GM20000 (cell line): ENCODE data around the gene DRD4.

Experiments
- DNase-seq: peaks from one replicate; pipeline ENCODE4 v3.0.0; 2012; ENCODE audit warnings: low spot score
- TF ChIP-seq, protein P1 (sequence below): IDR thresholded peaks from 2 replicates; pipeline ENCODE4 v1.5.1; 2012; ENCODE audit warnings: mild to moderate bottlenecking, control low read depth; ENCODE audit errors: extremely low read depth, missing control alignments

The DRD4 gene

GRCh38 chr11:673866-674265 is 36.8 kb downstream of the DRD4 start:
- TF ChIP-seq, protein P1, sequence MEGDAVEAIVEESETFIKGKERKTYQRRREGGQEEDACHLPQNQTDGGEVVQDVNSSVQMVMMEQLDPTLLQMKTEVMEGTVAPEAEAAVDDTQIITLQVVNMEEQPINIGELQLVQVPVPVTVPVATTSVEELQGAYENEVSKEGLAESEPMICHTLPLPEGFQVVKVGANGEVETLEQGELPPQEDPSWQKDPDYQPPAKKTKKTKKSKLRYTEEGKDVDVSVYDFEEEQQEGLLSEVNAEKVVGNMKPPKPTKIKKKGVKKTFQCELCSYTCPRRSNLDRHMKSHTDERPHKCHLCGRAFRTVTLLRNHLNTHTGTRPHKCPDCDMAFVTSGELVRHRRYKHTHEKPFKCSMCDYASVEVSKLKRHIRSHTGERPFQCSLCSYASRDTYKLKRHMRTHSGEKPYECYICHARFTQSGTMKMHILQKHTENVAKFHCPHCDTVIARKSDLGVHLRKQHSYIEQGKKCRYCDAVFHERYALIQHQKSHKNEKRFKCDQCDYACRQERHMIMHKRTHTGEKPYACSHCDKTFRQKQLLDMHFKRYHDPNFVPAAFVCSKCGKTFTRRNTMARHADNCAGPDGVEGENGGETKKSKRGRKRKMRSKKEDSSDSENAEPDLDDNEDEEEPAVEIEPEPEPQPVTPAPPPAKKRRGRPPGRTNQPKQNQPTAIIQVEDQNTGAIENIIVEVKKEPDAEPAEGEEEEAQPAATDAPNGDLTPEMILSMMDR = no peak
- no peak for DNase-seq

- TF ChIP-seq, protein P1 = no peak
- no peak for DNase-seq
Observed at GRCh38 chr11:674406-674805, 37.3 kb downstream of the DRD4 start.

GRCh38 chr11:678297-678696 is 41.2 kb downstream of the DRD4 start:
- no peak for DNase-seq
- TF ChIP-seq, protein P1 = no peak

GRCh38 chr11:679271-680207 is 42.5 kb downstream of the DRD4 start:
- TF ChIP-seq, protein P1 = no peak
- DNase-seq = no peak

DNA sequence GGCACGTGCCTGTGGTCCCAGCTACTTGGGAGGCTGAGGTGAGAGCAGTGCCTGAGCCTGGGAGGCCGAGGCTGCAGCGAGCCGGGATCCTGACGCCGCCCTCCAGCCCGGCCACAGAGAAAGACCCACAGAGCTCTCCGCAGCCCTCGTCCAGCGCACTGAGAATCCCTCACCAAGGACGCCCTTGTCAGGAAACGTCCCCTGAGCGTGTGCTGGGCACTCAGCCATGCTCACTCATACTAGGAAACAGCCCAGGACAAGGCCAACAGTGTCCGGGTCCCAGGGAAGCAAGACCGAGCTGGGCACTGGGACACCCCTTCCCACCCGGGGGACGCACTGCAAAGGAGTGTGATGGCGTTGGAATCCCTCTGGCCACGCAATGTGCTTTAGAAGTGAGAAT is 43.4 kb downstream of the DRD4 start:
- TF ChIP-seq, protein P1 = no peak
- no peak for DNase-seq

DNA sequence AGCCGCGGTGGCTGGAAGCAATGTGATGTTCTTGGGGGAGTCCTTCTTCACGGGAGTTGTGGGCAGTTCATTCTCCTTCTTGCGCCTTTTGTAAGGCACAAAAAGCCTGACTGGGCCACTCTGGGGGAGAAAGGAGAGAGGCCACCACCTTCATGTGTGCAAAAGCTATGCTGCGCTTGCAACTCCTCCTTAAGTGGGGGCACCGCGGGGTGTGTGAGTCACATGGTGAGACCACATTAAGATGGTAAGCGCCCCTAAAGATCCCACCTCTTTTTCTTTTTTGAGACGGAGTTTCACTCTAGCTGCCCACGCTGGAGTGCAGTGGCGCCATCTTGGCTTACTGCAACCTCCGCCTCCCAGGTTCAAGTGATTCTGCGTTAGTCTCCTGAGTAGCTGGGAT is 43.9 kb downstream of the DRD4 start:
- DNase-seq = no peak
- TF ChIP-seq, protein P1 = no peak

GRCh38 chr11:686451-687243 is 49.6 kb downstream of the DRD4 start:
- DNase-seq = no peak
- TF ChIP-seq, protein P1 = no peak
